Peyer's patch (tissue), 4 donors: Measurements from ENCODE around the gene PTPRJ.

Source experiments
- POLR2A ChIP-seq, 2 donors: fragments of 450-650 bp; IDR thresholded peaks; one replicate each; pipeline ENCODE4 v1.5.1; 2017; ENCODE audit warnings: antibody characterized with exemption in 2 of 2, mild to moderate bottlenecking in 2 of 2, moderate library complexity in 2 of 2
- TF ChIP-seq, protein P1 (sequence below), 6 experiments: fragments of 450-650 bp in 4 of 6; fragments of 200-600 bp in 2 of 6; sonication (generic) in 1 of 6; IDR thresholded peaks; one replicate each; pipeline ENCODE4 v1.5.1; 2017 to 2019; ENCODE audit warnings: antibody characterized with exemption in 6 of 6, mild to moderate bottlenecking in 3 of 6, moderate library complexity in 1 of 6

DNA sequence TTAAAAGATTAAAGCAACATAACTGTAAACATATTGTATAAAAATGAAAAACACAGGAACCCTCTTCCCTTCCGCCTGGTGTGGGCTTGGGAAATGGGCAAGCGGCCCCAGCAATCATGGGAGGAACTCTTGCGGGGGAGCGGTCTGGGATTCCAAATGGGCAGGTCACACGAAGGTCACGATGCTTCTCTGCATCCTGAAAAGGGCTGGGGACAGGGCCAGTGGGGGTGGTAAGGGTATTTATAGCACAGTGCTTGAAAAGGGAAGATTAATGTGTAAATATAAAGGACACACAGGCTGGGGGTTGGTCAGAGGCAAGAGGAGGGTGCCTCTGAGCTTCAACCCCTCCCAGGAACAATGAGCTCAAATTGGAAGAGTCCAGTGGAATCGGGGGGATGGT, 189.4 kb downstream of the PTPRJ start:
- TF ChIP-seq, protein P1, sequence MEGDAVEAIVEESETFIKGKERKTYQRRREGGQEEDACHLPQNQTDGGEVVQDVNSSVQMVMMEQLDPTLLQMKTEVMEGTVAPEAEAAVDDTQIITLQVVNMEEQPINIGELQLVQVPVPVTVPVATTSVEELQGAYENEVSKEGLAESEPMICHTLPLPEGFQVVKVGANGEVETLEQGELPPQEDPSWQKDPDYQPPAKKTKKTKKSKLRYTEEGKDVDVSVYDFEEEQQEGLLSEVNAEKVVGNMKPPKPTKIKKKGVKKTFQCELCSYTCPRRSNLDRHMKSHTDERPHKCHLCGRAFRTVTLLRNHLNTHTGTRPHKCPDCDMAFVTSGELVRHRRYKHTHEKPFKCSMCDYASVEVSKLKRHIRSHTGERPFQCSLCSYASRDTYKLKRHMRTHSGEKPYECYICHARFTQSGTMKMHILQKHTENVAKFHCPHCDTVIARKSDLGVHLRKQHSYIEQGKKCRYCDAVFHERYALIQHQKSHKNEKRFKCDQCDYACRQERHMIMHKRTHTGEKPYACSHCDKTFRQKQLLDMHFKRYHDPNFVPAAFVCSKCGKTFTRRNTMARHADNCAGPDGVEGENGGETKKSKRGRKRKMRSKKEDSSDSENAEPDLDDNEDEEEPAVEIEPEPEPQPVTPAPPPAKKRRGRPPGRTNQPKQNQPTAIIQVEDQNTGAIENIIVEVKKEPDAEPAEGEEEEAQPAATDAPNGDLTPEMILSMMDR (IDR thresholded peaks at IDR 0.05), result no peak
- TF ChIP-seq POLR2A (IDR thresholded peaks at IDR 0.05), result no peak
